GM12872 (cell line): ENCODE results near the gene POLR3H.

Experiments
- CTCF ChIP-seq: IDR thresholded peaks from 3 replicates; pipeline ENCODE4 v1.5.1; 2011; ENCODE audit warnings: low read depth, mild to moderate bottlenecking, low read length, moderate library complexity; ENCODE audit not compliant: insufficient read depth

Gene POLR3H

GRCh38 chr22:41481925-41482318 lies 62.3 kb downstream of the POLR3H start:
- no peak for TF ChIP-seq CTCF

GRCh38 chr22:41481131-41481830 lies 63.0 kb downstream of the POLR3H start:
- no peak for TF ChIP-seq CTCF

- no peak for TF ChIP-seq CTCF
Measured at GRCh38 chr22:41480397-41480735, 63.9 kb downstream of the POLR3H start.

- no peak for TF ChIP-seq CTCF
Measured at GRCh38 chr22:41479671-41480396, 64.4 kb downstream of the POLR3H start.

- no peak for TF ChIP-seq CTCF
Measured at GRCh38 chr22:41478891-41479521, 65.3 kb downstream of the POLR3H start.

- TF ChIP-seq CTCF: no peak
Measured at GRCh38 chr22:41478473-41478872, 65.8 kb downstream of the POLR3H start.
